GM18520 (cell line): Measurements from ENCODE around the gene PLB1.
"Not testable (repeated sequence)": the region's sequence is repeated elsewhere in the genome, so short reads cannot be mapped to it uniquely, and the experiment has no call there.

Experiments used
- ATAC-seq: cut with Tn5 transposase; IDR thresholded peaks from one replicate; pipeline ENCODE4 v1.9.1; 2021; ENCODE audit not compliant: unreplicated experiment

Gene PLB1

GRCh38 chr2:28463893-28464292 lies 32.0 kb upstream of the PLB1 start:
- no peak for ATAC-seq

GRCh38 chr2:28465148-28465885 lies 30.5 kb upstream of the PLB1 start:
- no peak for ATAC-seq

GRCh38 chr2:28469304-28469703 lies 26.6 kb upstream of the PLB1 start:
- ATAC-seq: no peak

- ATAC-seq: no peak
These were observed 25.8 kb upstream of the PLB1 start for GRCh38 chr2:28469947-28470535.

- ATAC-seq: no peak
These were observed 25.1 kb upstream of the PLB1 start for GRCh38 chr2:28470759-28471158.

GRCh38 chr2:28471214-28471613 lies 24.6 kb upstream of the PLB1 start:
- ATAC-seq: no peak

- no peak for ATAC-seq
These were observed 24.1 kb upstream of the PLB1 start for GRCh38 chr2:28471701-28472236.

GRCh38 chr2:28472641-28473040 lies 23.2 kb upstream of the PLB1 start:
- ATAC-seq: not testable (repeated sequence)

- ATAC-seq: no peak
These were observed 20.7 kb upstream of the PLB1 start for GRCh38 chr2:28475088-28475595.

- no peak for ATAC-seq
These were observed 18.8 kb upstream of the PLB1 start for GRCh38 chr2:28477087-28477486.

GRCh38 chr2:28477645-28478044 lies 18.2 kb upstream of the PLB1 start:
- no peak for ATAC-seq

GRCh38 chr2:28480403-28481049 lies 15.3 kb upstream of the PLB1 start:
- ATAC-seq: no peak

- ATAC-seq: no peak
These were observed 14.0 kb upstream of the PLB1 start for GRCh38 chr2:28481905-28482304.

- ATAC-seq: no peak
These were observed 11.0 kb upstream of the PLB1 start for GRCh38 chr2:28484835-28485234.

- no peak for ATAC-seq
These were observed 9.3 kb upstream of the PLB1 start for GRCh38 chr2:28486526-28486925.

- no peak for ATAC-seq
These were observed 8.6 kb upstream of the PLB1 start for GRCh38 chr2:28487258-28487657.

- ATAC-seq: no peak
These were observed 7.6 kb upstream of the PLB1 start for GRCh38 chr2:28488083-28488830.

- no peak for ATAC-seq
These were observed 6.8 kb upstream of the PLB1 start for GRCh38 chr2:28488858-28489575.

- no peak for ATAC-seq
These were observed 5.3 kb upstream of the PLB1 start for GRCh38 chr2:28490558-28490957.

GRCh38 chr2:28492282-28492681 lies 3.6 kb upstream of the PLB1 start:
- ATAC-seq: no peak

- ATAC-seq: no peak
These were observed 2.2 kb upstream of the PLB1 start for GRCh38 chr2:28493636-28494035.
